ENCODE measurements around the gene EPG5.
"Not testable (repeated sequence)": the region's sequence is repeated elsewhere in the genome, so short reads cannot be mapped to it uniquely, and the experiment has no call there.

EPG5 gene

GRCh38 chr18:45836242-45837205, 130.6 kb downstream of the EPG5 start:
- no peak for DNase-seq

GRCh38 chr18:45835057-45835636, 132.0 kb downstream of the EPG5 start:
- no peak for DNase-seq

GRCh38 chr18:45834306-45834705, 132.8 kb downstream of the EPG5 start:
- no peak for DNase-seq

GRCh38 chr18:45833846-45834245, 133.3 kb downstream of the EPG5 start:
- DNase-seq, result no peak

- no peak for DNase-seq
Observed at GRCh38 chr18:45830917-45831316, 136.2 kb downstream of the EPG5 start.

- DNase-seq, result no peak
Observed at GRCh38 chr18:45829855-45830254, 137.3 kb downstream of the EPG5 start.

- no peak for DNase-seq
Observed at GRCh38 chr18:45828917-45829811, 138.0 kb downstream of the EPG5 start.

- not testable (repeated sequence) for DNase-seq
Observed at GRCh38 chr18:45826716-45827115, 140.4 kb downstream of the EPG5 start.

GRCh38 chr18:45826084-45826483, 141.0 kb downstream of the EPG5 start:
- no peak for DNase-seq

- no peak for DNase-seq
Observed at GRCh38 chr18:45825258-45826044, 141.7 kb downstream of the EPG5 start, which contains the start of gene SIGLEC15. Gene SIGLEC15, plus strand, starts transcription at chr18:45825675. Its CDS starts 54 bp downstream, at chr18:45825729.

GRCh38 chr18:45821711-45822110, 145.4 kb downstream of the EPG5 start:
- DNase-seq, result no peak

- DNase-seq, result no peak
Observed at GRCh38 chr18:45821026-45821425, 146.1 kb downstream of the EPG5 start.

- no peak for DNase-seq
Observed at GRCh38 chr18:45820106-45820745, 146.9 kb downstream of the EPG5 start.

GRCh38 chr18:45818765-45819164, 148.4 kb downstream of the EPG5 start:
- DNase-seq, result not testable (repeated sequence)

GRCh38 chr18:45817543-45817942, 149.6 kb downstream of the EPG5 start:
- DNase-seq, result no peak

GRCh38 chr18:45814733-45815132, 152.4 kb downstream of the EPG5 start:
- DNase-seq, result not testable (repeated sequence)

GRCh38 chr18:45807144-45807543, 160.0 kb downstream of the EPG5 start:
- DNase-seq, result not testable (repeated sequence)

GRCh38 chr18:45806226-45806625, 160.9 kb downstream of the EPG5 start:
- DNase-seq, result no peak

GRCh38 chr18:45805551-45805950, 161.6 kb downstream of the EPG5 start:
- no peak for DNase-seq

GRCh38 chr18:45802814-45803492, 164.2 kb downstream of the EPG5 start:
- DNase-seq, result no peak

GRCh38 chr18:45801416-45802004, 165.6 kb downstream of the EPG5 start:
- DNase-seq, result no peak
